Psoas muscle (tissue), 8 donors: Measurements from ENCODE around the gene DAO. TPM values are rescaled to one million over a fixed set of nuclear protein-coding genes. Genes with fewer than 3 reads are reported as not detected.

Experiments
- ATAC-seq, 4 donors: fragments of 200-7000 bp; cut with Tn5 transposase; one replicate each; pipeline ENCODE4 v1.9.1; 2020; ENCODE audit warnings: moderate library complexity in 3 of 4, mild to moderate bottlenecking in 2 of 4
- DNase-seq, 2 donors: peaks; one replicate each; pipeline ENCODE4 v3.0.0-alpha.2; 2020
- H3K27ac ChIP-seq: fragments of 200-600 bp; one replicate; pipeline ENCODE4 v1.8.0; 2022
- H3K27me3 ChIP-seq, 3 donors: fragments of 200-600 bp in 1 of 3; one replicate each; pipeline versions ENCODE4 v1.6.1 to v1.8.0; 2013 to 2022; ENCODE audit warnings: low read length in 2 of 3, mild to moderate bottlenecking in 2 of 3, moderate library complexity in 1 of 3; ENCODE audit not compliant: insufficient read depth in 3 of 3
- H3K36me3 ChIP-seq, 2 donors: fragments of 200-600 bp in 1 of 2; one replicate each; pipeline versions ENCODE4 v1.6.1 to v1.8.0; 2013 to 2022; ENCODE audit warnings: low read depth in 1 of 2, mild to moderate bottlenecking in 1 of 2, moderate library complexity in 1 of 2; ENCODE audit not compliant: insufficient read depth in 1 of 2
- H3K4me1 ChIP-seq: fragments of 200-600 bp; one replicate; pipeline ENCODE4 v1.8.0; 2022
- H3K4me3 ChIP-seq: fragments of 200-600 bp; one replicate; pipeline ENCODE4 v1.8.0; 2022; ENCODE audit warnings: mild to moderate bottlenecking
- H3K9me3 ChIP-seq: fragments of 200-600 bp; one replicate; pipeline ENCODE4 v1.8.0; 2022
- CTCF ChIP-seq: fragments of 200-600 bp; IDR thresholded peaks from one replicate; pipeline ENCODE4 v1.8.0; 2022; ENCODE audit warnings: antibody characterized with exemption
- WGBS, 3 donors: extraction: QIAGEN DNeasy Blood & Tissue Kit; methylation state at CpG; one replicate each; pipeline versions ENCODE4 v1.1.6 to v1.1.7; 2013; 5-methylcytosine and 5-hydroxymethylcytosine counted together
- intact Hi-C, 2 donors: fragments of 100-400 bp; cut with DNase I; formaldehyde crosslinking; loops; one replicate each; pipeline versions ENCODE4 v1.11.0 to v1.14.2; 2022
- polyA plus RNA-seq, 3 donors: library from polyadenylated mRNA; stranded (reverse); fragments of 200-250 nt; gene quantifications; one replicate each; pipeline ENCODE4 v1.2.3, GENCODE V29; 2013
- total RNA-seq, 4 donors: library from RNA; stranded (reverse); fragmentation: NEBNext Ultra II Directional in 2 of 4; extraction: Animal tissue kit (Norgen Biotek cat#: 25700) in 2 of 4; gene quantifications; one replicate each; pipeline versions ENCODE4 v1.2.1 to v1.2.4, GENCODE V29; 2021 to 2023
- donor health status: healthy with polysubstance abuse.
- donor health status: DM: no; HTN: no; CAD: no; lungs with moderate emphysema.
- donor health status: Bipolar disorder and iron deficiency.
- donor health status: healthy.
- donor health status: DM: yes; HTN: yes; CAD: no.
- donor health status: DM: no; HTN: no; CAD: no.
- donor health status: DM: no; HTN: no; CAD: no.
- donor health status: DM: yes; HTN: yes; CAD: no.

Gene DAO
- total and polyA plus RNA-seq, 7 donors, result not detected

- Histone ChIP-seq H3K4me1 (no peaks in the 10 kb centered on the region), H3K4me3 (no peak overlapping the region), H3K27me3 (peaks cover 0 to 7% (median 0%) of the 10 kb centered on the region in 3 donors), H3K27ac (no peak overlapping the region), H3K9me3 (no peaks in the 10 kb centered on the region), H3K36me3 (no peaks in the 10 kb centered on the region)
- WGBS, 3 donors, result 77 to 81% (median 81%) methylated on average over 2 of the region's 2 CpGs
- intact Hi-C loops, result no loop called here
- TF ChIP-seq CTCF, result no peak
- no peak for DNase-seq
- ATAC-seq, result no peak
These were observed 27.1 kb downstream of the DAO start for GRCh38 chr12:108906971-108907370.

GRCh38 chr12:108907839-108908351, 28.0 kb downstream of the DAO start:
- Histone ChIP-seq H3K4me1 (no peaks in the 10 kb centered on the region), H3K27me3 (peaks cover 0 to 7% (median 0%) of the 10 kb centered on the region in 3 donors), H3K36me3 (no peaks in the 10 kb centered on the region), H3K4me3 (no peak overlapping the region), H3K9me3 (no peaks in the 10 kb centered on the region), H3K27ac (no peak overlapping the region)
- no peak for ATAC-seq
- intact Hi-C loops, result no loop called here
- no peak for TF ChIP-seq CTCF
- DNase-seq, result no peak
- 13 to 20% (median 16%) methylated on average over 2 of the region's 2 CpGs for WGBS, 3 donors

GRCh38 chr12:108910336-108910735, 30.4 kb downstream of the DAO start:
- no peak for TF ChIP-seq CTCF
- intact Hi-C loops, result no loop called here
- DNase-seq (no peak), ATAC-seq (no peak)
- WGBS, 3 donors, result 61 to 70% (median 64%) methylated on average over 5 of the region's 5 CpGs
- H3K27ac ChIP-seq, result no peak overlapping the region
- H3K9me3 ChIP-seq, result no peaks in the 10 kb centered on the region
- peaks cover 0 to 6% (median 0%) of the 10 kb centered on the region in 3 donors for H3K27me3 ChIP-seq
- H3K4me3 ChIP-seq, result no peak overlapping the region
- no peaks in the 10 kb centered on the region for H3K36me3 ChIP-seq
- no peaks in the 10 kb centered on the region for H3K4me1 ChIP-seq

- WGBS, 3 donors, result 52 to 71% (median 69%) methylated on average over 6 of the region's 6 CpGs
- TF ChIP-seq CTCF, result no peak
- Histone ChIP-seq H3K36me3 (no peaks in the 10 kb centered on the region), H3K27ac (no peak overlapping the region), H3K9me3 (no peaks in the 10 kb centered on the region), H3K27me3 (no peaks in the 10 kb centered on the region), H3K4me3 (no peak overlapping the region), H3K4me1 (no peaks in the 10 kb centered on the region)
- intact Hi-C loops, result no loop called here
- no peak for DNase-seq
- ATAC-seq, result no peak
These were observed 32.0 kb downstream of the DAO start for GRCh38 chr12:108911915-108912314.

- intact Hi-C loops, result no loop called here
- no peak for DNase-seq
- Histone ChIP-seq H3K27ac (no peak overlapping the region), H3K4me1 (no peaks in the 10 kb centered on the region), H3K36me3 (no peaks in the 10 kb centered on the region), H3K27me3 (no peaks in the 10 kb centered on the region), H3K9me3 (no peaks in the 10 kb centered on the region), H3K4me3 (no peak overlapping the region)
- WGBS, 3 donors, result 90 to 94% (median 90%) methylated on average over 9 of the region's 9 CpGs
- no peak for ATAC-seq
- TF ChIP-seq CTCF, result no peak
These were observed 32.5 kb downstream of the DAO start for GRCh38 chr12:108912361-108912760.
